Caco-2 (cell line): ENCODE measurements around the gene TCF12. TPM values are rescaled to one million over a fixed set of nuclear protein-coding genes. Genes with fewer than 3 reads are reported as not detected.

Source experiments
- BruUV-seq: library from RNA; stranded (reverse); fragments of 400-500 nt; replicated peaks from 2 replicates; lab custom pipeline; 2021; lab: Mats Ljungman, UMichigan
- CTCF ChIA-PET: fragments of 300-600 bp; sonication (Branson Sonifier 250); formaldehyde crosslinking; loops from one replicate; lab custom pipeline; 2022; ENCODE audit warnings: antibody characterized with exemption; lab: Charles Lee
- POLR2A ChIA-PET: fragments of 300-600 bp; sonication (Branson Sonifier 250); formaldehyde crosslinking; loops from one replicate; lab custom pipeline; 2022; ENCODE audit warnings: antibody characterized with exemption; lab: Charles Lee
- DNase-seq, 2 experiments: peaks; one replicate each; pipeline versions ENCODE4 v3.0.0 to v3.0.0-alpha.2; 2020 to 2022
- H3K27me3 ChIP-seq: replicated peaks from 2 replicates; pipeline ENCODE4 v1.6.0; 2011; ENCODE audit warnings: low read length; ENCODE audit not compliant: control insufficient read depth, insufficient read depth
- H3K36me3 ChIP-seq: 2 replicates; pipeline ENCODE4 v1.5.1; 2011; ENCODE audit warnings: low read length; ENCODE audit not compliant: control insufficient read depth, insufficient read depth
- H3K4me1 ChIP-seq: fragments of 250-450 bp; sonication (Bioruptor Pico); 2 replicates; pipeline ENCODE4 v1.5.1; 2020; ENCODE audit warnings: mild to moderate bottlenecking
- H3K4me3 ChIP-seq: 2 replicates; pipeline ENCODE4 v1.5.1; 2011; ENCODE audit warnings: low read depth, mild to moderate bottlenecking, control low read depth, low read length
- H3K9me3 ChIP-seq: fragments of 250-450 bp; sonication (Bioruptor Pico); 2 replicates; pipeline ENCODE4 v1.5.1; 2020; ENCODE audit warnings: mild to moderate bottlenecking, moderate library complexity
- H3K27ac Mint-ChIP-seq: one replicate; pipeline ENCODE4 v1.8.0; 2022; ENCODE audit warnings: mixed read lengths; ENCODE audit not compliant: unreplicated experiment
- H3K27me3 Mint-ChIP-seq: one replicate; pipeline ENCODE4 v1.8.0; 2022; ENCODE audit warnings: mixed read lengths; ENCODE audit not compliant: insufficient read depth, unreplicated experiment
- H3K36me3 Mint-ChIP-seq: one replicate; pipeline ENCODE4 v1.8.0; 2022; ENCODE audit warnings: mild to moderate bottlenecking, mixed read lengths; ENCODE audit not compliant: insufficient read depth, unreplicated experiment
- H3K4me1 Mint-ChIP-seq: one replicate; pipeline ENCODE4 v1.8.0; 2022; ENCODE audit warnings: low read depth, mixed read lengths; ENCODE audit not compliant: unreplicated experiment
- H3K4me3 Mint-ChIP-seq: one replicate; pipeline ENCODE4 v1.8.0; 2022; ENCODE audit warnings: mild to moderate bottlenecking, moderate library complexity, mixed read lengths; ENCODE audit not compliant: unreplicated experiment
- H3K9me3 Mint-ChIP-seq: one replicate; pipeline ENCODE4 v1.8.0; 2022; ENCODE audit warnings: mixed read lengths; ENCODE audit not compliant: unreplicated experiment
- intact Hi-C: fragments of 100-400 bp; cut with micrococcal nuclease; formaldehyde crosslinking; loops from one replicate; pipeline ENCODE4 v1.10.0; 2022; ENCODE audit not compliant: unreplicated experiment
- total RNA-seq: library from RNA; stranded (reverse); gene quantifications from 2 replicates; pipeline ENCODE4 v1.2.3, GENCODE V29; 2022
- TF ChIP-seq, protein P1 (sequence below), 2 experiments: fragments of 200-600 bp in 1 of 2; IDR thresholded peaks; 1 replicate in 1 of 2; 2 replicates in 1 of 2; pipeline versions ENCODE4 v1.5.1 to v1.8.0; 2011 to 2022; ENCODE audit warnings: antibody characterized with exemption in 1 of 2, control low read depth in 1 of 2, inconsistent platforms in 1 of 2, low read depth in 1 of 2, low read length in 1 of 2, mild to moderate bottlenecking in 1 of 2, moderate library complexity in 1 of 2; ENCODE audit not compliant: insufficient read depth in 1 of 2, severe bottlenecking in 1 of 2, unreplicated experiment in 1 of 2

The TCF12 gene
- total RNA-seq, 1 experiment from 2014 or later = 64.4 TPM

DNA sequence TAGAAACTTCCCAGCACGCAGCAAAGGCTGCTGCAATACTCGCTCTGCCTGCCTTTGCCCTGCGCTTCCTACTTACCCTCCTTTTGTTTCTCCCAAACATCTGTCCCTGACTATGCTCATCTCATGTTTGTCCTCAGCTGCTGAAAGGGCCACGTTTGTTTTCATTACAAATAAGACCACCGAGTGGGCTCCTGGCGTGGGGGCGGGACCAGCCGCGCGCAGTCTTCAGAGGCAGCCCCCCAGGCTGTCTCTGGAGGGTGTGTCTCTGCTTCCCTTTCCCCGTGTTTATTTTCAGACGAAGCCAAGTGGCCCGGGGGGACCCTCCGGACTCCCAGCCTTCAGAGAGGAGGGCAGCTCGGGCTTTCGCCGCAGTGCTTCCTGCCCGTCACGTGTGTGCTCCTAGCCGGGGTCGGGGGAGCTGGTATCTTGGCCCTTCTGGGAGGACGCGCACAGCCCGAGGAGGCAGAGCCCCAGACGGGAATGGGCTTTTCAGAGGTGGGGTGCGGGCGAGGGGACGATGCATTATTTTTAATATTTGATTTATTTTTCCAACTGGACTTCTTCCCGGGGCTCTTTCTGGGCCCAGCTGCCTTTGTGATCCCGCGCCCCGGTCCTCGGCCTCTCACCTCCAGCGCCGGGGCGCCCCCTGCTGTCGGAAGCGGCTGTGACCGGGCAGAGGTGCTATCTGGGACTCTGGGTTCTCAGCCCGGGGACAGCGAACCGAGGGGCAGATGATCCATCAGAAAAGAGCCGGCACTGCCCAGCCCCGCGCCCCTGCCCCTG is 387.9 kb downstream of the TCF12 start:
- POLR2A ChIA-PET = no interaction called here
- H3K27me3 Mint-ChIP-seq = no peaks in the 10 kb centered on the region

DNA sequence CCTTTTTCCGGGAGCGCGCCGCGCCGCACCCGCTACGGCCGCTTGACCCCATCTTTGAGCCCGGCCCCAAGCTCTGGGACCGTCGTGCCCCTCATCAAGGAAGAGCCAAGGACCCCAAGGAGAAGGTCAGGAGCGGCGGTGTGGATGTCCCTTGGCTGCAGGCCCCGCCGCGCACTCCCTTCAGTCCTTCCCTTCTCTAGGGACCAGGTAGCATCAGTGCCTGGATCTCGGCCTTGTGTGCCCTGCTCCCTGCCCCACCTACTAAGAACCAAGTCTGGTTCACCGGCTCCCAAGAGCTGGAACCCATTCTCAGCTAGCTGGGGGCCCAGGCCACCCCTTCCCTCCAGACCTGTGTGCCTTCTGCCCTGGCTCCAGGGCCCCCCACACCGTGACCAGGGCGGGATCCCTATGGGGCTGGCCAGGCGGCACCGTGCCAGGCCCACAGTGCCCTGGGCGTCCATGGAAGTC is 388.5 kb downstream of the TCF12 start:
- Histone ChIP-seq H3K4me3 (no peak overlapping the region), H3K36me3 (no peaks in the 10 kb centered on the region), H3K9me3 (no peaks in the 10 kb centered on the region), H3K4me1 (peaks cover 21% of the 10 kb centered on the region), H3K27me3 (no peaks in the 10 kb centered on the region)
- BruUV-seq = no TSS peak
- H3K4me1 Mint-ChIP-seq = peaks cover 20% of the 10 kb centered on the region
- H3K36me3 Mint-ChIP-seq = no peaks in the 10 kb centered on the region
- TF ChIP-seq, protein P1, sequence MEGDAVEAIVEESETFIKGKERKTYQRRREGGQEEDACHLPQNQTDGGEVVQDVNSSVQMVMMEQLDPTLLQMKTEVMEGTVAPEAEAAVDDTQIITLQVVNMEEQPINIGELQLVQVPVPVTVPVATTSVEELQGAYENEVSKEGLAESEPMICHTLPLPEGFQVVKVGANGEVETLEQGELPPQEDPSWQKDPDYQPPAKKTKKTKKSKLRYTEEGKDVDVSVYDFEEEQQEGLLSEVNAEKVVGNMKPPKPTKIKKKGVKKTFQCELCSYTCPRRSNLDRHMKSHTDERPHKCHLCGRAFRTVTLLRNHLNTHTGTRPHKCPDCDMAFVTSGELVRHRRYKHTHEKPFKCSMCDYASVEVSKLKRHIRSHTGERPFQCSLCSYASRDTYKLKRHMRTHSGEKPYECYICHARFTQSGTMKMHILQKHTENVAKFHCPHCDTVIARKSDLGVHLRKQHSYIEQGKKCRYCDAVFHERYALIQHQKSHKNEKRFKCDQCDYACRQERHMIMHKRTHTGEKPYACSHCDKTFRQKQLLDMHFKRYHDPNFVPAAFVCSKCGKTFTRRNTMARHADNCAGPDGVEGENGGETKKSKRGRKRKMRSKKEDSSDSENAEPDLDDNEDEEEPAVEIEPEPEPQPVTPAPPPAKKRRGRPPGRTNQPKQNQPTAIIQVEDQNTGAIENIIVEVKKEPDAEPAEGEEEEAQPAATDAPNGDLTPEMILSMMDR (IDR thresholded peaks at IDR 0.05; ENCODE audit: insufficient read depth in 1 of 2, low read depth in 1 of 2, low read length in 1 of 2, severe bottlenecking in 1 of 2, unreplicated experiment in 1 of 2) = no peak
- no peak overlapping the region for H3K27ac Mint-ChIP-seq
- H3K4me3 Mint-ChIP-seq = no peak overlapping the region
- no peaks in the 10 kb centered on the region for H3K9me3 Mint-ChIP-seq
- H3K27me3 Mint-ChIP-seq = no peaks in the 10 kb centered on the region
- intact Hi-C loops = loop anchor here (10.0 kb wide), 1 partner anchor 812 kb away; no protein-coding TSS in a partner anchor
- POLR2A ChIA-PET = no interaction called here
- DNase-seq = no peak
- CTCF ChIA-PET = no interaction called here

More for the DNA sequence above, 387.9 kb downstream of the TCF12 start:
- Histone ChIP-seq H3K4me3 (no peak overlapping the region), H3K4me1 (peaks cover 14% of the 10 kb centered on the region), H3K27me3 (no peaks in the 10 kb centered on the region), H3K36me3 (no peaks in the 10 kb centered on the region), H3K9me3 (no peaks in the 10 kb centered on the region)
- no peaks in the 10 kb centered on the region for H3K36me3 Mint-ChIP-seq
- no peak overlapping the region for H3K27ac Mint-ChIP-seq
- intact Hi-C loops = loop anchor here (10.0 kb wide), 1 partner anchor 812 kb away; no protein-coding TSS in a partner anchor
- no peaks in the 10 kb centered on the region for H3K9me3 Mint-ChIP-seq
- TF ChIP-seq, protein P1 (IDR thresholded peaks at IDR 0.05; ENCODE audit: insufficient read depth in 1 of 2, low read depth in 1 of 2, low read length in 1 of 2, severe bottlenecking in 1 of 2, unreplicated experiment in 1 of 2) = peak; percentile 8 to 39
- peak in 1 of 2 experiments; percentile 62 for DNase-seq
- CTCF ChIA-PET = no interaction called here
- no peak overlapping the region for H3K4me3 Mint-ChIP-seq
- H3K4me1 Mint-ChIP-seq = peaks cover 14% of the 10 kb centered on the region
- BruUV-seq = no TSS peak

DNA sequence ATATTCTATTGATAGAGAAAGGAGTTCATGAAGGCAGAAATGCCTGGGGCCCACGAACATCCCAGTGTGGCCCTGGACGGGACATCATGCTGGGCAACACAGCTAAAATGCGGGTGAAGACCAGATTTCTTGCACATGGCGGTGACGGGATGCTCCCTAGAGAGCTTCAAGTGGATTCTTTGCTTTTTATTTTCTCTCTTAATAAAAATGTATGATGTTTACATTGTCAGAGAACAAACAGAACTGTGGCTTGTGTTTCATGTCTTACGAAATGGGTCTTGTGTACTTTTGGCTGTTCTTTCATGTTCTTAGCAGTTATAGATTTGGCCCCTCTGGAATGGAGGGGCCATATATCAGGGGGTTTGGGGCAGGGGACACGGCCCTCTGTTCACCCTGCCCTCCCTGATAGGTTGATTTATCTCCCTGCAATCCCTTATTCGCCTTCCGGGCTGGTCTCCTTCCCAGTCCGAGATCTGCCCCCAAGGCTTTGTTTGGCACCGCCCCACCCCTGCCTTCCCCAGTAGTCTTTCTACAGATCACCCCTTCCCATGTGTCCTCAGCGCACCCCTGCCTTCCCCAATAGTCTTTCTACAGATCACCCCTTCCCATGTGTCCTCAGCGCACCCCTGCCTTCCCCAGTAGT is 389.2 kb downstream of the TCF12 start:
- POLR2A ChIA-PET = no interaction called here
- Mint-ChIP-seq H3K27me3 (no peaks in the 10 kb centered on the region), H3K36me3 (no peaks in the 10 kb centered on the region), H3K4me1 (peaks cover 25% of the 10 kb centered on the region), H3K9me3 (no peaks in the 10 kb centered on the region), H3K4me3 (no peak overlapping the region), H3K27ac (peak overlapping the region; percentile 39)
- Histone ChIP-seq H3K4me3 (no peak overlapping the region), H3K9me3 (no peaks in the 10 kb centered on the region), H3K27me3 (no peaks in the 10 kb centered on the region), H3K4me1 (peaks cover 27% of the 10 kb centered on the region), H3K36me3 (no peaks in the 10 kb centered on the region)
- intact Hi-C loops = loop anchor here (10.0 kb wide), 1 partner anchor 813 kb away; no protein-coding TSS in a partner anchor
- no TSS peak for BruUV-seq
- CTCF ChIA-PET = no interaction called here
- TF ChIP-seq, protein P1 (IDR thresholded peaks at IDR 0.05; ENCODE audit: insufficient read depth in 1 of 2, low read depth in 1 of 2, low read length in 1 of 2, severe bottlenecking in 1 of 2, unreplicated experiment in 1 of 2) = no peak
- no peak for DNase-seq
